RPMI7951 (cell line): ENCODE measurements around the gene NSRP1. TPM values are rescaled to one million over a fixed set of nuclear protein-coding genes. Genes with fewer than 3 reads are reported as not detected.
A peak's percentile ranks its signal among the peaks of the same experiment; 100 is the strongest.
"Not testable (repeated sequence)": the region's sequence is repeated elsewhere in the genome, so short reads cannot be mapped to it uniquely, and the experiment has no call there.

ENCODE experiments used
- DNase-seq: peaks from one replicate; pipeline ENCODE4 v3.0.0-alpha.2; 2012; ENCODE audit warnings: low read depth
- total RNA-seq: library from RNA; depleted of rRNA; stranded (reverse); fragments of >200 nt; shearing (Covaris generic); gene quantifications from 2 replicates; pipeline ENCODE4 v1.2.3, GENCODE V29; 2014; rRNA removed

The NSRP1 gene
- total RNA-seq, 1 experiment from 2014 or later: 8.1 TPM

DNA sequence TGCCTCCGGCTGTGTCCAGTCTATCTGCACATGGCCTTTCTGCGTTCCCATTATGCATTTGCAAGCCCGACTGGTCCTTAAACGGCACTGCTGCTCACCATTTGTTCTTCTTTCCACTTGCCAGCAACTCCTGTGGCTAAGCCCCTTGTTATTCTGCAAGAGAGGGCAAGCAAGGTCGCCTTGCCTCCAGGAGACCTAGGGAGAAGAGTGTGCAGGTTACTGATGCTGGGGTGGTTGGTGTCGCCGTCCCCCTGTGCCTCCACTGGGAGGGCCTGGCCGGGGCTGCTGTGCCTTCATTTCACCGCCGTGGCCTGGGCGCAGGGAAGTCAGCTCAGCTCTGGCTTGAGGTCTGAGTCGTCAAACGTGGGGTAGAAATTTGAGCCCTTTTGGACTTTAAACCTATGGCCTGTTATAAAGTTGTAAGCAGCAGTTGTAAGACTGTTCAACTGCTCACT, 106.1 kb downstream of the NSRP1 start:
- DNase-seq: no peak

DNA sequence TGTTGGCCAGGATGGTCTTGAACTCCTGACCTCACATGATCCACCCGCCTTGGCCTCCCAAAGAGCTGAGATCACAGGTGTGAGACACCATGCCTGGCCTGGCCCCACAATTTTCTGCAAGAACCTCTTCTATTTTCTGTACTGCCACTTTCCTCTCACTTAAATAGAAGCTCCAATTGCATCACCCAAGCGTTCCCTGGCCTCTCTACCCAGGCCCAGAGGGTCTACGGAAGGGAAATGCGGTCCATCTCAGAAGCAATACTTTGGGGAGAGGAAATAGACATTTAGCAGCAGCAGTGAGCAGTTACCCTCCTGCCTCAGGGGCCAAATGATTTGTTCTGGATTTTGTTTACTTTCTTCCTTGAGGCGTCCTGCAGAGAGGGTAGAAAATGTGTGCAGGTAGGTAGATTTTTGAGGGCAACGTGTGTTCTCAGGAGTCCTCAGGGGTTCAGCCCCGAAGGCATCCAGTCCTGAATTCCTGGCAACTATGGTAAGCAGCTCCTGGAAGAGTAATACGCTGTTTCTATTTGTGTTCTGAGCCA, 107.9 kb downstream of the NSRP1 start:
- DNase-seq: no peak

DNA sequence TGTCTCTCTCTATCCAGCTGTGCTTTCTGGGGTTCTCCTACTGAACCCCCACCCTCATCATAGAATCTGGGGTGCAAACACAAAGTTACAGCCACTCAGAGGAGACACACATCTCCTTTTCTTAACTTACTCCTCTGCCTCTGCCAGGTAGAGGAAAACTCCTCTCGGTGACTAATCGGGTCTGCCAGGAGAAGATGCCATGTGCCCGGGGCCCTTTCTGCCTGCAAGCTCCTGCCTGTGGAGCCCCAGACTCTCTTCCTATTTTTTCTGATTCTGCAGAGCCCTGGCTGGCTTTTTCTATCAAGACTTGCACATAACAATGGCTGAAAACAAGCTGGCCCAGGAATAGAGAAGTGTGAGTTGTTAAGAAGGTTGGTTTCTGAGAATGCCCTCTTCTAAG, 108.5 kb downstream of the NSRP1 start:
- DNase-seq: no peak

DNA sequence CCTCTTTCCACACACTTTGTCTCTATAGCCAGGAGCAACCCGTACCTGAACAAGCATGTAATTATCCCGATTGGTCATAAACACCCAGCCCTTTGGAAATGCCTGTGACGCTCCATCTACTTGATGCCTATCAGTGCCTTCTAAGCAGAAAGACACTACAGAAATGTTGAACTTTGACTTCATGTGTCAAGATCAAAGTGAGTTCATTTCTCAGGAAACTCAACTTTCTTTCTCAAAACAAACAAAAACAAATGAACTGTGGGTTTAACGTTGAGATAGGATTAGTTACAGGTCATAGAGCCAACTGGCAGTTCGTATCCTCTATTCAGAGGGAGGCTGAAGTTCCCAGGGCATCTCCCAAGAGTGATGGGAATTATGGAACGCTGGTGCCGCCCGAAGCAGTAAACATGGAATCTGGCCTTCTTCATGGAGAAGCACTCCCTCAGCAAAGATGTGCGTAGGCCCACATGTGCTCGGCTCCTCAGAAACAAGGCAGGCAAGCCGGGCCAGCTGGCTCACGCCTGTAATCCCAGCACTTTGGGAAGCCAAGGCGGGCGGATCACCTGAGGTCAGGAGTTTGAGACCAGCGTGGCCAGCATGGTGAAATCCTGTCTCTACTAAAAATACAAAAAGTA, 109.4 kb downstream of the NSRP1 start:
- no peak for DNase-seq

DNA sequence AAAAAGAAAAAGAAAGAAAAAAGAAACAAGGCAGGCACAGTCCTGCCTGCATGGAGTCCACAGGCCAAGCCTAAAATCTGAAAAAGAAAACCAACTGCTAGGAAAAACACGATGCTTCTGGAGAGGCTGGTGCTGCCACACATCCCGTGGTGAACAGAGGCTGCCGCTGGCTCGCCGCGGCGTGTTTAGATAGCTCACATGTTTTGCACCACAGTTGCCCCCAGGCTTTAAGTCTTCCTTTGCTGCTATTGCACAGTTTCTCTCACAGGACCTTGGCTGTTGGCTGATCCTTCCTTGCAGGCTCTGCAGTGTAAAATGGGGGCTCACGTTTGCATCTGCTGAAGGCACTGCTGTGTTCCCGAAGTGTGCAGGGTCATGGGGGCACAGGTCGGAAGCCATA, 110.3 kb downstream of the NSRP1 start:
- DNase-seq: peak; percentile 60

DNA sequence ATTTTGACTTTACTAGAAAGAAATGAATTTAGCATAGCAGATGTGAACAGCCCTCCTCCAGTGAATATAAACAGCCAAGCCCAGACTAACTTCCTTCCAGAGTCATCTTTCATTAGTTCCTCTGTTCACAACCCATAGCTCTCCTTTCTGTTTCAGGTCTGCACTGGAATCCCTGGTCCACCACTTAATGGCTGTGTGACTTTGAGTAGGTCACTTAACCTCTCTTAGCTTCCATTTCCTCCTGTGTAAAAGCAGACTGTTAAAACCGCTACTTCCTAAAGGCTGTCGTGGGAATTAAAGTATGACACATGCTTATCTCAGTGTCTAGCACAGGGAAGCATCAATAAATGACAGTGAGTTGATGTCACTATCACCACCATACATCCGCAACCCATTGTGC, 111.4 kb downstream of the NSRP1 start:
- no peak for DNase-seq

DNA sequence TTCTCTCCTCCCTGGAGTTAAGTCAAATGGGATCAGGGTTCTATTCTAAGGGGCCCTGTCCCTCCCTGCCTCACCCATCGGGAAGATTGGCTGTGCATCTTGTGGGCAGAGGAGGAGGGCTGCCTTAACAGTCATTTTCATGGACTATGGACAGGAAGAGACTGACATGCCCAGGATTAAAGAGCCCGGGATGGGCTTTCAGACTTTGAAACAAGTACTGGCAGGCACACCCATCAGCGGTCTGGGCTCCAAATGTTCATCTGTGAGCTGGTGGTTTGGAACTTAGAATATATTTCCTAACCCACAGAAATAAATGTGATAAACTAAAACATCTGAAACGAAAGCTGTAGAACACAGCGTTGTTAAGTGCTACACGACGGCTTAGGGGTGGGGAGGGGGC, 112.4 kb downstream of the NSRP1 start:
- DNase-seq: no peak

DNA sequence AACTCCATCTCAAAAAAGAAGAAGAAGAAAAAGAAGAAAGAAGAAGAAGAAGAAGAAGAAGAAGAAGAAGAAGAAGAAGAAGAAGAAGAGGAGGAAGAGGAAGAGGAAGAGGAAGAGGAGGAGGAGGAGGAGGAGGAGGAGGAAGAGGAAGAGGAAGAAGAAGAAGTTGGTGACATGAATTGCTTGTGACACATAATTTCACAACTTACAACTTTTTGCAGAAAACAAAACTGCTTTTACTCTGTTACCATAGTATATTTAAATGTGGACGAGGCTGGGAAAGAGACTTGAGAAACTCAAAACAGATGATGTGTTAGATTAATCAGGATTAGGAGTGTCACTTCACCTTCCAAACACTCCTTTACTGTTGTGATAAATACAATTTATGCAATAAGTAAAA, 113.4 kb downstream of the NSRP1 start:
- not testable (repeated sequence) for DNase-seq

DNA sequence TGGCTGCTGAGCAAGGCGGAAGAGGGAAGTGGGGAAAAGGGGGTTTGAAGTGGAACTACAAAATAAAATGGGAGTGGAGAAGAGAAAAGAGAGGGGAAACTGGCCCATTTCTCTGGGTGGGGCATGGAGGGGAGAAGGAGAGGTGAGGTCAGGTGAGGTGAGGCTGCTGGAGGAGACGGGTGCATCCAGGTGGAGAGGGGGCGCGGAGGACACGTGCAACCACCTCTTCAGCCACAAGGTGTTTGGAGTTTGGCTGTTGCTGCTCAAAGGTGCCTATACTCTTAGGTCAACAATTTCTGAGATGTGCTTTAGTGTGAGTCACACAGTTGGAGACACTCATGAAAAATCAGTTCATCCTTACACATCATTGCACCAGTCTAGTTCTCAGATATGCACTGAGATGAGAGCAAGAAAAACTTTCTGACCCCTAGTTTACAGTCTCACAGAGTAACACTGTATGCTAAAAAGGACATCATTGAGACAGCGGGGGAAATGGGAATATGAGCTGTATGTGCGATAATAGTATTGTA, 114.0 kb downstream of the NSRP1 start:
- DNase-seq: no peak

DNA sequence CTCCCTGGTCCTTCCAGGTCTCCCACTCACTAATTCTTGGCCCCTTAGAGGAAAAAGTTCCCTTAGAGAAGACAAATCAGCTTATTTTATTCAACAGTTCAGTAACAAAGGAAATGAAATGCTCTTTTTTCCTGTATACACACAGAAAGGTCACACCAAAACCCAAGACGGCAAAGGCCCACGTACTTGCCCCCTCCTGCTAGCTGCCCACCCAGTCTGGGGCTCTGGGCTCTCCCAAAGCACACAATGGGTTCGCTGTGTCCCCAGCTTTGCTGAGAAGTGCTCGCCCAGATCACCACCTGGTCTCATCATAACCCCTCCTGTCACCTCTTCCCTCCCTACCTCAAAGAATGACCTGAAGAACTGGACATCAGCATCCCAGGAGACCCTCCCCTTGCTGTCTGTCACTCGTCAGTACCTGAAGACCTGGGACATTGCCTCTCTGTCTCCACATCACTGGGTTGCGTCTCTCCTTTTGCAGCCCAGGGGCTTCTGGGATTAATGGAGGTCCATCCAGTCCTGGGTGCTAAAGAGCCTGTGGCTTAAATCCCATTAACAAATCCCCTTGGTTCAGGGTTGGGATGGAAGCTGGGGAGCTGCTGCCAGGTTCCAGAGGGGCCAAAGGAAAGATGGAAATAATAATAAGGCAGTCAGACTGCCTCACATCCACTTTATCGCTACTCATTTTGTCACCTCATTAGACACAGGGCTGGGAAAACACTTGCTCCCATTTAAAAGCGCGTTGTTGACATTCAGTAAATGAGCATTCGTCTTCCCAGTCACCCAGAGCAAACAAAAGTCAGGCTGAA, 115.6 kb downstream of the NSRP1 start:
- no peak for DNase-seq

DNA sequence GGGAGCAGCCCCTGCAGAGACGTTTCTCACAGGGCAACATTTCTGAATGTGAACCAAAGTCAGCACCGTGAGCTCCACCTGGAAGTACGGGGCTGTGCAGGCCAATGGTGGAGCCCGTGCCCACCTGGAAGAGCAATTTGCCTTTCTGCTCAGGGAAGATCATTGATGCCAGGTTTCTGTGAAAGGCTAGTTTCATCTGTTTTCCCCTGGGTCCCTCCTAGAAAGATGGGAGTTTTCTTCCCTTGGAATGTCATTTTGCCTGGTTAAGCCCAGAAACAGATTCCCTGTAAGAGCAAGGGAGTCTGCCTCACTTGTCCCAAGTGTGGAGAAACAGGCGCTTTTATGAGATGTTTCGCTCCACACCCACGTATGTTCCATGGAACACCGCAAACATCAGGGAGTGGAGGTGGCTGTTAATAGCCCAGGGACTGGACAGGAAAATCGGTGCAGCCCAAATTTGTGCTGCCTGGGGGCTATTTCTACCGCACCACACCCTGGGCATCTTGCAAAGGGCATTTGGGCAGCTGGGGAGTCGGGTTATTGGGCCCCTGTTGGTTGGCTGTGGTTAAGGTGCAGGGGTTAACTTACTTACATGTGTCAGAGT, 116.3 kb downstream of the NSRP1 start:
- no peak for DNase-seq

DNA sequence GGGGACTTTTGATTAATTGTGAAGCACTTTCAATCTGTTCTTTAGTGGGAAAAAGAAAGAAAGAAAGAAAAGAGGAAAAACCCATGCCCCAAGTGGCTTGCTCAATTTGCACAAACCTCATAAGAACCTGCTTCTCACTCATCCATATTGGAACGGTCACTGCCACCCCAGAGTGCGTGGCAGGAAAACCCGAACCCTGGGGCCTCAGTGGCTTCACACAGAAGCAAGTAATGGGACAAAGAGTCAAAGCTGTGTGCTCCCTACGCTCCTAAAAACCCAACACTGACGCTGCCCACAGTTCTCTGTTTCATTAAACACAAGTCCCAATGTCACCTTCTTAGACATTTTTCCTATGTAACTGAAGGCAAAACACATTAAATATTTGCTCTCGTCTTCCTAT, 117.7 kb downstream of the NSRP1 start:
- DNase-seq: no peak

DNA sequence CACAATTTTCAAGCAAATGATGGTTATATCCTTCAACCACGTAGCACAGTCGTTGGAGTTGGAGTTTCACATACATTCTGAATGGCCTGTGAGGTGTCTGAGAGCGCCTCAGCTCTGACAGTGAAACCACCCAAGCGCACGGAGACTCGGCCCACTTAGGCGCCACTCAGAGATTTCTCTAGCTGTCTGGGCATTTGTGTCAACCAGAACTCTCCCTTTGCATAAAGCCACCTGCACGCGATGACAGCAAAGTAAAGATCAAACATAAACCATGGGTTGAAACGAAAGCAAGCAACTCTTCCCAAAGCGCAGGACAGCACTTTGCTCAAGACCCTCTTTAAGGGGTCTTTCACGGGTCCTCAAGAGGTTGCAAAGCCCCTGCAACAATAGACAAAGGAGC, 118.3 kb downstream of the NSRP1 start:
- no peak for DNase-seq

DNA sequence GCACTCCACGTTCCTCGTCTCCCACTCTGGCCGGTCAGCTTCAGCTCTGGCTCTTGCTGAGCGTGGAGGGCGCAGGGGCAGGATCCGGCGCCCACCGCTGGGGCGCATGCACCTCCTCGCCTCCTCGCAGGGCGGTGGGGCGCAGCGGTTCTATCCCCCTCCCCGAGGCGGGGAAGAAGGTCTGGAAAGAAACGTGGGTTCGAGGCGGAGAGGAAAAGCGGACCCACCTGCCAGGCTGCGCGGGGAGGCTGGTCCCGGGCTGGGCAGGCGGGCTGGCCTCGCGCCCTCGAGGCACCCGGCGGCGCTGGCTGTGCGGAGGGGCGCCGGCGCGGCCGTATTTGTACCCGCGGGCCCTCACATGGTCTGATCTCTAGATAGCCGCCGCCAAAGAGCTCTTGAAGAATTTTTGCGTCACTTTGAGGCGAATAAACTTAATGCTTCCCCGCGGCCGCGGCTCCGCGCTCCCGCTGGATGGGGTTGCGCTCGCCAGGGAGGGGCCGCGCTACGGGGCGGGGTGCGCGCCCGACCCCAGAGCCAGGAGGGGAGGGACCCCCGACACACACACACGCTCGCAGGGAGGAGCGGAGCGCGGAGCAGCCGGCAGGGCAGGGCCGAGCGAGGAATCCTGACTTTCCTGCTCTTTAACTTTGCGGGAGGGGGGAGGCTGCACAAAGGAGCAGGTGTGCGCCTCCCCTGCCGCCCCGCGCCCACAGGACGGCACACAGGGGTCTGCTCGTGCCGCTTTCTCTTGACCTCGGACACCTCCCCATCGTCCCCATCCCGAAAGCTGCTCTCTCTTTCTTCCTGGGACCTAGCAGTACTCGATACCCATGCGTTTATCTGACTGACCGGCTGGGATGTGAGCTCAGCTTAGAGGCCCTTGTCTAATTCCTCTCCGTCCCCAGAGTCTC, 119.0 kb downstream of the NSRP1 start, which contains the start of gene SLC6A4:
Gene SLC6A4 (minus strand): TSS at position 312 of the 911 bp plus-strand sequence. CDS start 13,739 bp downstream, outside the sequence.
- no peak for DNase-seq

Other genes starting within 250 kb of the NSRP1 start
- 8.7 and 9.2 TPM in 2 replicates for gene SSH2, start 186.6 kb upstream of the NSRP1 start, total RNA-seq
- gene EFCAB5, start 175.2 kb upstream of the NSRP1 start, total RNA-seq: not detected in 2 replicates
- not detected in 2 replicates for gene SLC6A4, start 118.9 kb downstream of the NSRP1 start, total RNA-seq
- 25.0 and 26.9 TPM in 2 replicates for gene BLMH, start 175.1 kb downstream of the NSRP1 start, total RNA-seq
- not detected in 2 replicates for gene TMIGD1, start 217.2 kb downstream of the NSRP1 start, total RNA-seq